HEK293 (cell line): ENCODE data around the gene MIGA1.

Experiments used
- CTCF ChIA-PET: fragments of 350-600 bp; formaldehyde crosslinking; extraction: SDS; loops from one replicate; lab custom pipeline; 2021; ENCODE audit warnings: antibody characterized with exemption; lab: Yijun Ruan, JAX
- POLR2A ChIA-PET: fragments of 300-600 bp; formaldehyde crosslinking; extraction: SDS; loops from one replicate; lab custom pipeline; 2020; ENCODE audit warnings: antibody characterized with exemption, inconsistent platforms; lab: Yijun Ruan, JAX
- H3K27ac ChIP-seq: fragments of 200-500 bp; sonication (Bioruptor generic); 2 replicates; pipeline ENCODE4 v1.5.1; 2014; ENCODE audit warnings: low read depth, low read length, control low read depth, inconsistent platforms; ENCODE audit errors: extremely low read depth
- H3K36me3 ChIP-seq, 2 experiments: fragments of 200-500 bp in 1 of 2; sonication (Bioruptor generic) in 1 of 2; 1 replicate in 1 of 2; 2 replicates in 1 of 2; pipeline ENCODE4 v1.5.1; 2014 to 2017; ENCODE audit warnings: inconsistent platforms in 2 of 2, low read length in 2 of 2; ENCODE audit not compliant: control insufficient read depth in 2 of 2, insufficient read depth in 1 of 2
- H3K4me1 ChIP-seq: fragments of 200-500 bp; sonication (Bioruptor generic); 2 replicates; pipeline ENCODE4 v1.5.1; 2014; ENCODE audit warnings: mild to moderate bottlenecking, low read length, inconsistent platforms; ENCODE audit not compliant: control insufficient read depth, insufficient read depth
- H3K4me3 ChIP-seq: 2 replicates; pipeline ENCODE4 v1.5.1; 2011; ENCODE audit warnings: low read depth, mild to moderate bottlenecking, control low read depth, low read length, moderate library complexity
- H3K9me3 ChIP-seq: fragments of 200-500 bp; sonication (Bioruptor generic); 2 replicates; pipeline ENCODE4 v1.5.1; 2014; ENCODE audit warnings: low read depth, low read length, inconsistent platforms; ENCODE audit not compliant: control insufficient read depth, insufficient read depth
- ELK4 ChIP-seq: IDR thresholded peaks from 2 replicates; pipeline ENCODE4 v1.6.1; 2011; ENCODE audit warnings: mild to moderate bottlenecking, low read depth, low read length, borderline replicate concordance
- MZF1 ChIP-seq: fragments of 450-650 bp; formaldehyde crosslinking; IDR thresholded peaks from 2 replicates; pipeline ENCODE4 v1.5.1; 2017; ENCODE audit warnings: missing biosample characterization, missing genetic modification characterization, borderline replicate concordance
- PRDM1 ChIP-seq: fragments of 450-650 bp; formaldehyde crosslinking; IDR thresholded peaks from 2 replicates; pipeline ENCODE4; 2016; ENCODE audit warnings: missing biosample characterization, missing genetic modification characterization
- ZBTB20 ChIP-seq: fragments of 450-650 bp; formaldehyde crosslinking; IDR thresholded peaks from 2 replicates; pipeline ENCODE4 v1.5.1; 2016; ENCODE audit warnings: missing biosample characterization, missing genetic modification characterization
- ZBTB8A ChIP-seq: fragments of 450-650 bp; formaldehyde crosslinking; IDR thresholded peaks from 2 replicates; pipeline ENCODE4 v1.5.1; 2016; ENCODE audit warnings: missing biosample characterization, missing genetic modification characterization
- ZEB2 ChIP-seq: fragments of 450-650 bp; formaldehyde crosslinking; IDR thresholded peaks from 2 replicates; pipeline ENCODE4 v1.5.1; 2016; ENCODE audit warnings: missing biosample characterization, missing genetic modification characterization
- ZNF157 ChIP-seq: fragments of 450-650 bp; formaldehyde crosslinking; IDR thresholded peaks from 2 replicates; pipeline ENCODE4 v1.5.1; 2016; ENCODE audit warnings: missing biosample characterization, missing genetic modification characterization
- ZNF169 ChIP-seq: fragments of 450-650 bp; formaldehyde crosslinking; IDR thresholded peaks from 2 replicates; pipeline ENCODE4 v1.5.1; 2016; ENCODE audit warnings: missing biosample characterization, missing genetic modification characterization
- ZNF18 ChIP-seq: fragments of 450-650 bp; formaldehyde crosslinking; IDR thresholded peaks from 2 replicates; pipeline ENCODE4 v1.5.1; 2016; ENCODE audit warnings: missing biosample characterization, missing genetic modification characterization
- ZNF223 ChIP-seq: fragments of 450-650 bp; formaldehyde crosslinking; IDR thresholded peaks from 2 replicates; pipeline ENCODE4 v1.5.1; 2016; ENCODE audit warnings: missing biosample characterization, missing genetic modification characterization
- ZNF280C ChIP-seq: fragments of 450-650 bp; formaldehyde crosslinking; IDR thresholded peaks from 2 replicates; pipeline ENCODE4 v1.5.1; 2016; ENCODE audit warnings: missing biosample characterization, missing genetic modification characterization
- ZNF37A ChIP-seq: fragments of 450-650 bp; IDR thresholded peaks from 2 replicates; pipeline ENCODE4 v1.5.1; 2018; ENCODE audit warnings: missing biosample characterization, missing genetic modification characterization
- ZNF416 ChIP-seq: fragments of 450-650 bp; formaldehyde crosslinking; IDR thresholded peaks from 2 replicates; pipeline ENCODE4 v1.5.1; 2016; ENCODE audit warnings: missing biosample characterization, missing genetic modification characterization
- ZNF518A ChIP-seq: fragments of 450-650 bp; formaldehyde crosslinking; conservative IDR thresholded peaks from 2 replicates; pipeline ENCODE4 v1.5.1; 2016; ENCODE audit warnings: low read depth, missing biosample characterization, missing genetic modification characterization
- ZNF645 ChIP-seq: fragments of 450-650 bp; formaldehyde crosslinking; IDR thresholded peaks from 2 replicates; pipeline ENCODE4; 2016; ENCODE audit warnings: missing biosample characterization, missing genetic modification characterization
- ZNF664 ChIP-seq: fragments of 450-650 bp; formaldehyde crosslinking; IDR thresholded peaks from 2 replicates; pipeline ENCODE4 v1.5.1; 2016; ENCODE audit warnings: missing biosample characterization, missing genetic modification characterization
- ZNF670 ChIP-seq: fragments of 450-650 bp; formaldehyde crosslinking; IDR thresholded peaks from 2 replicates; pipeline ENCODE4 v1.5.1; 2016; ENCODE audit warnings: missing biosample characterization, missing genetic modification characterization, low read depth
- ZNF707 ChIP-seq: fragments of 450-650 bp; formaldehyde crosslinking; IDR thresholded peaks from 2 replicates; pipeline ENCODE4 v1.5.1; 2016; ENCODE audit warnings: missing biosample characterization, missing genetic modification characterization
- ZNF791 ChIP-seq: fragments of 450-650 bp; formaldehyde crosslinking; IDR thresholded peaks from 2 replicates; pipeline ENCODE4 v1.5.1; 2016; ENCODE audit warnings: missing biosample characterization, missing genetic modification characterization
- ZSCAN30 ChIP-seq: fragments of 450-650 bp; IDR thresholded peaks from 2 replicates; pipeline ENCODE4 v1.5.1; 2018; ENCODE audit warnings: missing biosample characterization, mild to moderate bottlenecking, missing genetic modification characterization, moderate library complexity
- TF ChIP-seq, protein P1 (sequence below): fragments of 450-650 bp; formaldehyde crosslinking; IDR thresholded peaks from 2 replicates; pipeline ENCODE4 v1.5.1; 2016; ENCODE audit warnings: missing biosample characterization, missing genetic modification characterization
- TF ChIP-seq, protein P2 (sequence below): fragments of 450-650 bp; IDR thresholded peaks from 2 replicates; pipeline ENCODE4 v1.5.1; 2018; ENCODE audit warnings: missing biosample characterization, mild to moderate bottlenecking, missing genetic modification characterization
- TF ChIP-seq, protein P3 (sequence below): fragments of 450-650 bp; formaldehyde crosslinking; optimal IDR thresholded peaks from 2 replicates; pipeline ENCODE3; 2016; ENCODE audit warnings: missing biosample characterization, mild to moderate bottlenecking, missing genetic modification characterization

MIGA1 gene

DNA sequence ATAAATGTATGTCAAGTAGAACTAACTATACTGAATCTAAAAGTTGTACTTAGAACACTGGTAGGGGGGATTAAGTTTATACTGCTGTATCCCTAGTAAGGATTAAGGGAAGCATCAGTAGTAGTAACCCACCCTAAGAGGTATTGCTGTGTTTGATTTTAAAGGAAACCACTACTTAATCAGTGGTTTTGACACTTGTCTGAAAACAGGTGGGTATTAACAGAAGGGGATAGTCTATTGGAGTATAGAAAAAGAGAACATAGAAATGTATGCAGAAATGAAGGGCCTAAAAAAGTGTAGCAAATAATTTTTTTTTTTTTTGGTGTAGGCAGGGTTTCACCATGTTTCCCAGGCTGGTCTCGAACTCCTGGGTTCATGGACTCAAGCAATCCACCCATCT, 2.2 kb downstream of the MIGA1 start (continued):
- TF ChIP-seq ZNF37A (no peak), ZBTB20 (tag by site-specific recombination) (no peak), ZNF223 (tag by site-specific recombination) (no peak), MZF1 (no peak), ZNF707 (tag by site-specific recombination) (no peak), ZNF518A (no peak), ZNF157 (tag by site-specific recombination) (no peak), ELK4 (no peak), ZBTB8A (tag by site-specific recombination) (no peak)
- TF ChIP-seq, protein P1, sequence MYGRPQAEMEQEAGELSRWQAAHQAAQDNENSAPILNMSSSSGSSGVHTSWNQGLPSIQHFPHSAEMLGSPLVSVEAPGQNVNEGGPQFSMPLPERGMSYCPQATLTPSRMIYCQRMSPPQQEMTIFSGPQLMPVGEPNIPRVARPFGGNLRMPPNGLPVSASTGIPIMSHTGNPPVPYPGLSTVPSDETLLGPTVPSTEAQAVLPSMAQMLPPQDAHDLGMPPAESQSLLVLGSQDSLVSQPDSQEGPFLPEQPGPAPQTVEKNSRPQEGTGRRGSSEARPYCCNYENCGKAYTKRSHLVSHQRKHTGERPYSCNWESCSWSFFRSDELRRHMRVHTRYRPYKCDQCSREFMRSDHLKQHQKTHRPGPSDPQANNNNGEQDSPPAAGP (tag by site-specific recombination), result no peak

GRCh38 chr1:77783141-77783540, 3.7 kb downstream of the MIGA1 start:
- no peak overlapping the region for H3K4me3 ChIP-seq
- H3K4me1 ChIP-seq, result 0 out of 2 replicates have a peak, but pooled peaks cover 7% of the 10 kb centered on the region
- no peak overlapping the region for H3K27ac ChIP-seq
- ChIA-PET POLR2A (no interaction called here), CTCF (no interaction called here)
- no peaks in the 10 kb centered on the region for H3K9me3 ChIP-seq
- H3K36me3 ChIP-seq, result peaks cover 12 to 43% of the 10 kb centered on the region in 2 experiments
- no peak for TF ChIP-seq ZNF791 (tag by site-specific recombination)
- TF ChIP-seq, protein P2, sequence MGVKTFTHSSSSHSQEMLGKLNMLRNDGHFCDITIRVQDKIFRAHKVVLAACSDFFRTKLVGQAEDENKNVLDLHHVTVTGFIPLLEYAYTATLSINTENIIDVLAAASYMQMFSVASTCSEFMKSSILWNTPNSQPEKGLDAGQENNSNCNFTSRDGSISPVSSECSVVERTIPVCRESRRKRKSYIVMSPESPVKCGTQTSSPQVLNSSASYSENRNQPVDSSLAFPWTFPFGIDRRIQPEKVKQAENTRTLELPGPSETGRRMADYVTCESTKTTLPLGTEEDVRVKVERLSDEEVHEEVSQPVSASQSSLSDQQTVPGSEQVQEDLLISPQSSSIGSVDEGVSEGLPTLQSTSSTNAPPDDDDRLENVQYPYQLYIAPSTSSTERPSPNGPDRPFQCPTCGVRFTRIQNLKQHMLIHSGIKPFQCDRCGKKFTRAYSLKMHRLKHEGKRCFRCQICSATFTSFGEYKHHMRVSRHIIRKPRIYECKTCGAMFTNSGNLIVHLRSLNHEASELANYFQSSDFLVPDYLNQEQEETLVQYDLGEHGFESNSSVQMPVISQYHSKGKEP (tag by site-specific recombination), result no peak
- TF ChIP-seq ZNF645 (tag by site-specific recombination), result no peak
- no peak for TF ChIP-seq PRDM1 (tag by site-specific recombination)
- no peak for TF ChIP-seq ZNF280C (tag by site-specific recombination)
- TF ChIP-seq ZNF169 (tag by site-specific recombination), result no peak
- TF ChIP-seq ZNF664, result no peak
- no peak for TF ChIP-seq ZEB2 (tag by site-specific recombination)
- no peak for TF ChIP-seq ZNF670 (tag by site-specific recombination)
- no peak for TF ChIP-seq ZNF18
- TF ChIP-seq, protein P3, sequence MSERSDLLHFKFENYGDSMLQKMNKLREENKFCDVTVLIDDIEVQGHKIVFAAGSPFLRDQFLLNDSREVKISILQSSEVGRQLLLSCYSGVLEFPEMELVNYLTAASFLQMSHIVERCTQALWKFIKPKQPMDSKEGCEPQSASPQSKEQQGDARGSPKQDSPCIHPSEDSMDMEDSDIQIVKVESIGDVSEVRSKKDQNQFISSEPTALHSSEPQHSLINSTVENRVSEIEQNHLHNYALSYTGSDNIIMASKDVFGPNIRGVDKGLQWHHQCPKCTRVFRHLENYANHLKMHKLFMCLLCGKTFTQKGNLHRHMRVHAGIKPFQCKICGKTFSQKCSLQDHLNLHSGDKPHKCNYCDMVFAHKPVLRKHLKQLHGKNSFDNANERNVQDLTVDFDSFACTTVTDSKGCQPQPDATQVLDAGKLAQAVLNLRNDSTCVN (tag by site-specific recombination), result no peak
- TF ChIP-seq ZSCAN30 (tag by site-specific recombination), result no peak
- TF ChIP-seq ZNF416, result no peak
